T47D (cell line): Measurements from ENCODE around the gene LRRC7.

Experiments used
- DNase-seq, 2 experiments: peaks; one replicate each; pipeline versions ENCODE4 v3.0.0 to v3.0.0-alpha.2; 2011 to 2012; ENCODE audit warnings: low read depth in 1 of 2, low spot score in 1 of 2
- JUND ChIP-seq: IDR thresholded peaks from 2 replicates; pipeline ENCODE4 v1.6.1; 2012; ENCODE audit warnings: low read depth
- in situ Hi-C: cut with HindIII; loops from 2 replicates; pipeline ENCODE4 v1.10.0; 2016; ENCODE audit warnings: low sequenced_read_pairs, low pct_unique_long_range_greater_than_20kb

The LRRC7 gene

DNA sequence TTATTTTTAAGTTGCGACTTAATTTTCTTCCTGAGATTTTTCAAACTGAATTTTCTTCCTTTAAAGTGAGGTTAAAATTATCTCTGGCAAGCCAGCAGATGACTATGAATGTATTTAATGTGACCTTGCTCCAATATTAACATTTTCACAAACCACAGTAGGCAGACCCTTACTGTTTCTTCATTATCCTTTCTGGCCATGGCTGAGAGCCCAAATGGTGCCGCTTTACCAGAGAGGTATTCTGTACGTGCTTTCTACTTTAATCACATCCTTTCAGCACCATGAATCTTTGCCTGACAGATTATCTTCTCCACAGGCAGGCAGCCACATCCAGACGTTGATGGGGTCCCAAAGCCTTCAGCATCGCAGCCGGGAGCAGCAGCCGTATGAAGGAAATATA, 508.0 kb downstream of the LRRC7 start:
- no peak for TF ChIP-seq JUND
- no peak for DNase-seq
- in situ Hi-C loops = no loop called here

DNA sequence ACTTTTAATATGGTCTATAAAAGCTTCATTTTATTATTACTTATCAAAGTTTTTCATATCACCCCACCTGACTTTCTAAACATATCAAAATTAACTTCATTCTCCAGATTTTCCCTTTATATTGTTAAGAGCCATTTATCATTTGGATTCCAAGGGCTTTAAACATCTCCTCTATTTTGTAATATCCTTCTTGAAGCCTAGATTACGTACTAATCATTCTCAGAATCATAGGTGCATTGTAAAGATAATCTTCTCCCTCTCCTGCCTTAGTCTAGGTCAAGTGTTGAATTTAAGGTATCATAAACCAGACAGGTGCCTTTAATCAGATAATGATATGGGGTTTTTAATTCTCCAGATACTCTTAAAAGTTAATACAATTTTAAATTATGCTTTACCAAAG, 509.3 kb downstream of the LRRC7 start:
- DNase-seq = no peak
- no peak for TF ChIP-seq JUND

DNA sequence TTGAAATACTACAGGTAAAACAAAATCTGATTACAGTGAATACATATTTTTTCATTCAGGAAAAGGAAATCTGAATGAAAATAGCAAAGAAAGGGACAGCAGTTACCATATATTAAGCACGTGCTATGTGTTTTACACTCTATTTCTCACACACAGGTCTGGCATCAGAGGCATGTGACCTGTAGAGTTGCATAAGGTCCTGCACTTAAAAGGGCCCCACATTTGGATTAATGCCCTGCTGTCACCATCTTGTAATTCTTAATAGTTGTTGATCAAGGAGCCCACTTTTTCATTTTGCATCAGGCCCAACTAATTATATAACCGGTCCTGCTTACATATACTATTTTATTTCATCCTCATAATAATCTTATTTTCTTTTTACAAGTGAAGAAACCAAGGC, 511.8 kb downstream of the LRRC7 start:
- no peak for DNase-seq
- in situ Hi-C loops = no loop called here
- TF ChIP-seq JUND = no peak

More for the DNA sequence above, 509.3 kb downstream of the LRRC7 start:
- in situ Hi-C loops = no loop called here

DNA sequence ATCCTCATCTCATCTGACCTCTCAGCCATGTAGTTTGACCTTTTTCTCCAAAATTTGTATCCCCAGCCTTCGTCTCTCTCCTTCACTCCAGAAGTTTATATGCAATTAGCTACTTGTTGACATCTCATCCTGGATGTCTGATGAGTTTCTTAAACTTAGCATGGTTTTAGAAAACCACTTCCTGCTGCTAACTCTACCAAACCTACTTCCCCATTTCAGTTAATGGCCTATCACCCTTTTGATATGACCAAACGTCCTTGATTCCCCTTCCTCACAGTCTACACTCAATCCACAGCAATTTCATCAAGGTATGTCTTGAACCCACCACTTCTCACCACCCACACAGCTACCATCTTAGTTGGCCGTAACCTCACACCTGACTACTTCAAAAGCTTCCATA, 515.8 kb downstream of the LRRC7 start:
- in situ Hi-C loops = no loop called here
- no peak for TF ChIP-seq JUND
- DNase-seq = no peak

DNA sequence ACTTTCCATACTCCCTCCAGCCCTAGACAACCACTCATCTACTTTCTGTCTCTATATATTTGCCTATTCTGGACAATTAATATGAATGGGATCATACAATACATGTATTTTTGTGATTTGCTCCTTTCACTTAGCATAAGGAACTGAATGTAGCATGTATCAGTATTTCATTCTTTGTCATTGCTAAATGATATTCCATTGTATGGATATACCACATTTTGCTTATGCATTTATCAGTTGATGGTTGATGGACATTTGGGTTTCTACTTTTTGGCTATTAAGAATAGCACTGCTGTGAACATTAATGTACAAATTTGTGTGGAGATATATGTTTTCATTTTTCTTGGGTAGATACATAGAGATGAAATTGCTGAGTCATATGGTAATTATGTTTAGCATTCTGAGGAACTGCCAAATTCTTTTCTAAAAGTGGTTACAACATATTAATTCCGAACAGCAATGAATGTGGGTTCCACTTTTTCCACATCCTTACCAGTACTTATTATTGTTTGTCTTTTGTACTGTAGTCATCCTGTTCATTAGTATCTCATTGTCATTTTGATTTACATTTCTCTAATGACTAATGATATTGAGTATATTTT, 516.7 kb downstream of the LRRC7 start:
- no peak for DNase-seq
- no peak for TF ChIP-seq JUND

DNA sequence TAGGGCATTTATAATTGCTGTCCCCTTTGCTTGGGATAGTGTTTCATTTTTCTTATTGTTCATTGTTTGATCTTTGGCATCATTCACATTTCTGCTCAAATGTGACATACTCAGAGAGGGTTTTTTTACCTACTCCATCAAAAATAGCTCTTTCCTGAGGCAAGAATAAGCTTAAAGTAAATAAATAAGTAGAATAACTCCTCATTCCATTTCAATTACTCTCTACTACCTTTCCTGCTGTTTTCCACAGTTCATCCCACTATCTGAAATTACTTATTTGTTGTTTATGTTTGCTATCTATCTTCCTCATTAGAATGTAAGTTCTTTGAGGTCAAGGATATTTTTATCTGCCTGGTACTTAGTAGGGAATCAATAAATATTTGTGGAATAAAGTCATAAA, 517.8 kb downstream of the LRRC7 start:
- DNase-seq = no peak
- TF ChIP-seq JUND = no peak
- in situ Hi-C loops = no loop called here

More for the DNA sequence above, 516.7 kb downstream of the LRRC7 start:
- in situ Hi-C loops = no loop called here

DNA sequence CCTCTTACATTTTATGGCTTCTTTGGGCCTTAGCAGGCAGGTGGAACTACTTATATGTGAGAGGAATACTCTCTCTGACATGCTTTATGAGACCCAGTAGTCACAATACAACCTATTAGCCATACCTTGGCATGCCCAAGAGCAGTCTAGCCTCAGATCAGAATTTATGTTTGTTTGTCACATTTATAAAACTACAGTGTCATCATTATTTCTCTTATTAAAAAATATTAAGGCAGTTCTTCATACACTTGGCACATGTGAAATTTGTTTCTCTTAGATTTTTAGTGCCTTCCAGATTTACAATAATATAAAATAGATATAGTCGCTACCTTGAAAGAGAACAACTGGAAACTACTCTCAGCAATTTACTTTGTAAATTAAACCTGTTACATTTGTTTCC, 519.2 kb downstream of the LRRC7 start:
- in situ Hi-C loops = no loop called here

DNA sequence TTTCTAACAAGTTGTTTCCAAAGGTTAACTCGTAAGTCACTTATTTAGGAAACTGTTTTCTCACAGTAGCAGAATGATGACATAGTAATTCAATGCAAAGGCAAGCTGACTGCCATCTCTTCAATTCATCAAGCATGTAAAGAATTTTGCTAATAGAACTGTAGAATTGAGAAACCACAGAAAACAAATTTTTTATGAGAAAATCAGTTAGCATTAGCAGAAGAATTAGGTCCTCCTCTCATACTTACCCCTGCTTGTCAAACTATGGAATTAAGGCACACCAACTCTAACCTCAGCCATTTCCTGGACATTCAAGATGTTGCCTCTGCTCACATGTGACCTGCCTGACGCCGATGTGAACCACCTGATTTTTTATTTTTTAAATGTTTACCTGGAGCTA, 522.4 kb downstream of the LRRC7 start:
- DNase-seq = no peak
- no peak for TF ChIP-seq JUND
- in situ Hi-C loops = no loop called here

More for the DNA sequence above, 519.2 kb downstream of the LRRC7 start:
- no peak for DNase-seq
- no peak for TF ChIP-seq JUND

DNA sequence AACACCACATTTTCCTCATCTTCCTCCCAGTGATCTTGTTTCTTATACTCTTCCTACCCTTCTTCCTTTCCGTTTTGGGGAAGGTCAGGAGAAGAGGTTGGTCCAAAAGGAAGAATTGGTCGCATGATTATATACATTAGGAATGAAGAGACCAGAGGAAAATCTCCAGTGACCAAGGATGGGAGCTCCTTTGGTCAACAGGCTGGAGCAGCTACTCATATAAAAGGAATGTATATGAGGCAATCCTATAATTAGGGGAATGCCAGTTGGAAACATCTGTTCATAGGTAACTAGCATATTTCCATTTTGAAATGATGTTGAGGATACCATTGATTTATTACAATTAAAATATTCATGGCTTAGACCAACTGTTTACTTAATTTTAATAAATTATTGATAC, 523.2 kb downstream of the LRRC7 start:
- TF ChIP-seq JUND = no peak
- in situ Hi-C loops = no loop called here
- DNase-seq = no peak

DNA sequence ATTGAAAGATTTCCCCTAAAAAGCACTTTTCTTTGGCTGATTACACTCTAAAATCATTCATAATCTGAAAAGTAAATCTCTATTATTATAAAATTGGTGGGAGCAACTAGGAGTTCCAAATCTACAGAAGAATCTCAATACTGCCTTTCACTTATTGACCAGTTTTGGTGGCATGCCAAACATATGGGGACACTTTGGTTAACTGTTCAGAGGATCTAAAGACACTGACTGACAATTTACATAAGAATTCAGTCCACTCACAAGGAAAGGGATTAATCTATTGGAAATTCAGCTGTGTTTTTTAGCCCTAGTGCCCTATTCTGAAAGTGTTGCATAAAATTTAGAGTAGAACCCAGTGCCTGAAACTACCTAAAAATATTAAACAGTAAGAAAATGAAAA, 524.1 kb downstream of the LRRC7 start:
- DNase-seq = no peak
- TF ChIP-seq JUND = no peak
- in situ Hi-C loops = no loop called here

DNA sequence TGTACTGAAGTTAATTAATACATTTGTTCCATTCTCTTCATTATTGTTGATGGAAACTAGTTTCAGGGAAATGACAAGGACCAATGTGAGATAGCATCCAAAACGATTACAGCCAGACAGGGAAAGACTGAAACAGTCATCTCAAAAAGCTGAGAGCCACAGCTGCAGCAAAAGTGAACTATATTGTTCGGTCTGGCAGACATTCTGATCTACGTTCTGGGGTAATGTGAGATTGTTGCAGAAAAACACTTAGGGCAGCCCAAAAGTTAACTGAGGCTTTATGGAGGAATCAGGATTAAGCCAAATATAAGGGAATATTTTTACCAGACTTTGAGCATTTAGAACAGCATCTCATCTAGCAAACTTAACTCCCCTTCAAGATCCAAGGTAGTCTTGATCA, 524.8 kb downstream of the LRRC7 start:
- no peak for DNase-seq
- no peak for TF ChIP-seq JUND
- in situ Hi-C loops = no loop called here

DNA sequence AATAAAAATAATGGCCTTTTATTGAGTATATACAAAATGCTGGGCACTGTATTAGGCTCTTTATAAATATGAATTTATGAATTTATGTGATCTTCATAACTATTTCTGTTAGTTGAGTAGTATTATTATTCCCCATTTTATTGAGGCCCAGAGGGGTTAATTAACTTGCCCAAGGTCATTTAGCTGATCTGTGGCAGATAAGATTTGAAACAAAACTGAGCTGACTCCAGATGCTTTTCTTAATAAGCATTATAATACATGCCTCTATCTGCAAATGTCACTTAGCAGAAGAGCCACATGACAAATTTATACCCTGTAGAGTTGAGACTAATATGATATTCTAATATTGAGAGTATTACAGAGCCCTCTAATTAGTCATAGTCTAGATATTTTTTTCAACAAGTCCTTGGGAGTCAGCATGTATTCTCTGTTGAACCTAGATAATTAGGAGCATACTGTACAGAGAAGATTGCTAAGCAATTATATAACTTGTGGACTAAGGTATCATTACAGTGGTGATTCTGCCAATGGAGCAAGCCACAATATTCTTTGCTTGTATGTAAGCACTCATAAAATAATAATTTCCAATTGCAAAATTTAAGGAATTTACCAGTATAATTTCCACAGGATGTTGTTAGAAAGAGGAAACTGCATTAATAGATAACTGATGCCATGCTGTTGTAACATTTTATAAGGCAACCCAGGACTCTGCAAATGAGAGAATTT, 525.7 kb downstream of the LRRC7 start:
- no peak for DNase-seq
- in situ Hi-C loops = no loop called here
- TF ChIP-seq JUND = no peak

DNA sequence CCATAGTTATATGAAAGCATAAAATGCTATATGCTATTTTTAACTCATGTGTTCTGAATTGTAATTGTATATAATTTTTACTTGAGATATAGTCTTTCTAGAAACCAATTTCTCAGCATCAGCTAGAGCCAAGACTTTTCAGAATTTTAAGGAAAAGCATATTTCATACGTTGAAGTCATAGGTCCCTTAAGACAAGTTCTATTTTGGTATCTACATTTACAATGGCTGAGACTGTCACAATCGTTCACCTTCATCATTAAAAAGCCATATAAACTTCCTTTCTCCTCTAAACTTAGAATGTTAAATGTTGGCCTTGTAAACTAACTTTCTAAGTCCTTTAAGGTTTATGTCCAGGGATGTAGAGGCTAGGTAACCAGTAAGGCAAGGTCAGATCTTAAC, 533.5 kb downstream of the LRRC7 start:
- in situ Hi-C loops = no loop called here
- TF ChIP-seq JUND = no peak
- no peak for DNase-seq

DNA sequence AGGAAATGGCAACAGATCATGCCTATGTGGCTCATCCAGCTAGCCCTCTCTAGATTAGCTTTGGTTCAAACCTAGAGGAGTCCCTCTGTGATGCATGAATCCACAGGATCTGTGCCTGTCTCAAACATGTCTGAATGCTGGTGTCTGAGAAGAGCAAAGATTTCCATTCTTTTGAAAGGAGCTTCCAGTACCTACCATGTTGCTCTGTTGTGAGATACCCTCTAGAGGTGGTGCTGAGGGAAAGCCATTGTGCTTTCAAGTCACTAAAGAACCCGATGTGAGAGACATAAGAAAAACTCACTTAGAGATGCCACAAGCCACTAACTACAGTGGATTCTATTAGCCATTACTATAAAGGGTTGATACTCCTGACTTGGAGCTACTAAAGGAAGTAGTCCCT, 534.1 kb downstream of the LRRC7 start:
- in situ Hi-C loops = no loop called here
- TF ChIP-seq JUND = no peak
- no peak for DNase-seq
